Measurements from ENCODE around the gene AMPD2.
A peak's percentile ranks its signal among the peaks of the same experiment; 100 is the strongest.
"Not testable (repeated sequence)": the region's sequence is repeated elsewhere in the genome, so short reads cannot be mapped to it uniquely, and the experiment has no call there.

AMPD2 gene

GRCh38 chr1:109667452-109668122, 48.0 kb downstream of the AMPD2 start, which contains the start of gene GSTM2:
TSS of gene GSTM2 (plus strand) at chr1:109668057. CDS start at chr1:109668116, 59 bp downstream.
- no peak for TF ChIP-seq CTCF (IDR thresholded peaks at IDR 0.05)
- H3K27ac ChIP-seq, result peak within 1 kb of the TSS; percentile 32 to 82
- DNase-seq (ENCODE audit: low spot score), result peak; percentile 96
- peak within 1 kb of the TSS; percentile 93 for H3K4me3 ChIP-seq

GRCh38 chr1:109668123-109668775, 48.6 kb downstream of the AMPD2 start:
- peak overlapping the region; percentile 93 for H3K4me3 ChIP-seq
- no peak for DNase-seq (ENCODE audit: low spot score)
- no peak for TF ChIP-seq CTCF (IDR thresholded peaks at IDR 0.05)
- H3K27ac ChIP-seq, result peak overlapping the region in 1 of 2 donors; percentile 82

- no peak for DNase-seq (ENCODE audit: low spot score)
- H3K27ac ChIP-seq, result no peak overlapping the region
- no peak overlapping the region for H3K4me3 ChIP-seq
- no peak for TF ChIP-seq CTCF (IDR thresholded peaks at IDR 0.05)
These were observed 49.8 kb downstream of the AMPD2 start for GRCh38 chr1:109669246-109669948.

GRCh38 chr1:109669949-109670302, 50.3 kb downstream of the AMPD2 start:
- not testable (repeated sequence) for H3K27ac ChIP-seq; DNase-seq (ENCODE audit: low spot score); H3K4me3 ChIP-seq

GRCh38 chr1:109671067-109671466, 51.4 kb downstream of the AMPD2 start:
- Histone ChIP-seq H3K4me3 (no peak overlapping the region), H3K27ac (no peak overlapping the region)
- DNase-seq (ENCODE audit: low spot score), result no peak
- TF ChIP-seq CTCF (IDR thresholded peaks at IDR 0.05), result no peak

GRCh38 chr1:109673861-109674260, 54.2 kb downstream of the AMPD2 start:
- H3K27ac ChIP-seq; H3K4me3 ChIP-seq; DNase-seq (ENCODE audit: low spot score): not testable (repeated sequence)

- DNase-seq (ENCODE audit: low spot score); H3K27ac ChIP-seq; H3K4me3 ChIP-seq: not testable (repeated sequence)
These were observed 57.2 kb downstream of the AMPD2 start for GRCh38 chr1:109676683-109677381.

- no peak for TF ChIP-seq CTCF (IDR thresholded peaks at IDR 0.05)
- no peak overlapping the region for H3K4me3 ChIP-seq
- DNase-seq (ENCODE audit: low spot score), result no peak
- no peak overlapping the region for H3K27ac ChIP-seq
These were observed 57.8 kb downstream of the AMPD2 start for GRCh38 chr1:109677459-109677858.

- not testable (repeated sequence) for DNase-seq (ENCODE audit: low spot score); H3K27ac ChIP-seq; H3K4me3 ChIP-seq
These were observed 59.0 kb downstream of the AMPD2 start for GRCh38 chr1:109678637-109679036.

Measured in coronary artery (tissue), 2 donors.